ENCODE results near the gene CSDE1. TPM values are rescaled to one million over a fixed set of nuclear protein-coding genes. Genes with fewer than 3 reads are reported as not detected.

CSDE1 gene
- total RNA-seq, 1 donor from 2014 or later = 540 TPM

Other genes starting within 250 kb of the CSDE1 start
- gene TRIM33, start 246.8 kb downstream of the CSDE1 start, total RNA-seq = 24.0 to 28.7 TPM (median 24.0 TPM) in 3 replicates
- gene BCAS2, start 176.4 kb downstream of the CSDE1 start, total RNA-seq = 36.0 to 42.3 TPM (median 38.4 TPM) in 3 replicates
- gene DENND2C, start 87.9 kb downstream of the CSDE1 start, total RNA-seq = 3.0 to 3.8 TPM (median 3.3 TPM) in 3 replicates
- gene AMPD1, start 62.4 kb downstream of the CSDE1 start, total RNA-seq = not detected in 3 replicates
- gene NRAS, start 41.2 kb downstream of the CSDE1 start, total RNA-seq = 33.9 to 37.4 TPM (median 36.0 TPM) in 3 replicates
- 55.0 to 60.0 TPM (median 56.2 TPM) in 3 replicates for gene SIKE1, start 22.7 kb upstream of the CSDE1 start, total RNA-seq
- gene SYCP1, start 96.9 kb upstream of the CSDE1 start, total RNA-seq = not detected in 3 replicates